GM06990 (cell line): ENCODE measurements around the gene PROSER3.

ENCODE experiments used
- DNase-seq: peaks from one replicate; pipeline ENCODE4 v3.0.0-alpha.2; 2011; ENCODE audit not compliant: insufficient read length; ENCODE audit errors: extremely low read depth
- H3K27me3 ChIP-seq: replicated peaks from 2 replicates; pipeline ENCODE4 v1.6.0; 2011; ENCODE audit warnings: low read length; ENCODE audit not compliant: control insufficient read depth, insufficient read depth
- H3K36me3 ChIP-seq: 2 replicates; pipeline ENCODE4 v1.5.1; 2011; ENCODE audit warnings: low read length; ENCODE audit not compliant: control insufficient read depth, insufficient read depth
- H3K4me3 ChIP-seq: replicated peaks from 2 replicates; pipeline ENCODE4 v1.5.1; 2011; ENCODE audit warnings: low read depth, mild to moderate bottlenecking, control low read depth, low read length
- TF ChIP-seq, protein P1 (sequence below): IDR thresholded peaks from 2 replicates; pipeline ENCODE4 v1.5.1; 2011; ENCODE audit warnings: low read length, control low read depth, mild to moderate bottlenecking, inconsistent platforms; ENCODE audit not compliant: insufficient read depth, poor library complexity, severe bottlenecking

Gene PROSER3

DNA sequence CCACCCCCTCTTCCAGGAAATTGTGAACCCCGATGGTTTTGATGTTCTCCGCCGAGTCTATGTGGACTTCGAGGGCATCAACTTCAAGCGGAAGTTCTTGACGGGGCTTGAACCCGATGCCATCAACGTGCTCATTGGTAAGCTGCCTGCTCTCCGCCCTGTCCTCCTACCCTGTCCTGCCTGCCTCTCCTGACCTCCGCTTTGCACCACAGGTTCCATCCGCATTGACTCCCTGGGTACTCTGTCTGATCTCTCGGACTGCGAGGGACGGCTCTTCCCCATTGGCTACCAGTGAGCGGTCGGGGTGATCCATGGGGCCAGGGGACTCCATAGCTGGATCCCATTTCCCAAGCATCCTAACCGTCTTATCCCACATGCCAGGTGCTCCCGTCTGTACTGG lies 27.6 kb upstream of the PROSER3 start:
- no peak for DNase-seq
- TF ChIP-seq, protein P1, sequence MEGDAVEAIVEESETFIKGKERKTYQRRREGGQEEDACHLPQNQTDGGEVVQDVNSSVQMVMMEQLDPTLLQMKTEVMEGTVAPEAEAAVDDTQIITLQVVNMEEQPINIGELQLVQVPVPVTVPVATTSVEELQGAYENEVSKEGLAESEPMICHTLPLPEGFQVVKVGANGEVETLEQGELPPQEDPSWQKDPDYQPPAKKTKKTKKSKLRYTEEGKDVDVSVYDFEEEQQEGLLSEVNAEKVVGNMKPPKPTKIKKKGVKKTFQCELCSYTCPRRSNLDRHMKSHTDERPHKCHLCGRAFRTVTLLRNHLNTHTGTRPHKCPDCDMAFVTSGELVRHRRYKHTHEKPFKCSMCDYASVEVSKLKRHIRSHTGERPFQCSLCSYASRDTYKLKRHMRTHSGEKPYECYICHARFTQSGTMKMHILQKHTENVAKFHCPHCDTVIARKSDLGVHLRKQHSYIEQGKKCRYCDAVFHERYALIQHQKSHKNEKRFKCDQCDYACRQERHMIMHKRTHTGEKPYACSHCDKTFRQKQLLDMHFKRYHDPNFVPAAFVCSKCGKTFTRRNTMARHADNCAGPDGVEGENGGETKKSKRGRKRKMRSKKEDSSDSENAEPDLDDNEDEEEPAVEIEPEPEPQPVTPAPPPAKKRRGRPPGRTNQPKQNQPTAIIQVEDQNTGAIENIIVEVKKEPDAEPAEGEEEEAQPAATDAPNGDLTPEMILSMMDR: no peak
- H3K4me3 ChIP-seq: no peak overlapping the region
- peaks cover 73% of the 10 kb centered on the region for H3K36me3 ChIP-seq
- H3K27me3 ChIP-seq: no peaks in the 10 kb centered on the region

DNA sequence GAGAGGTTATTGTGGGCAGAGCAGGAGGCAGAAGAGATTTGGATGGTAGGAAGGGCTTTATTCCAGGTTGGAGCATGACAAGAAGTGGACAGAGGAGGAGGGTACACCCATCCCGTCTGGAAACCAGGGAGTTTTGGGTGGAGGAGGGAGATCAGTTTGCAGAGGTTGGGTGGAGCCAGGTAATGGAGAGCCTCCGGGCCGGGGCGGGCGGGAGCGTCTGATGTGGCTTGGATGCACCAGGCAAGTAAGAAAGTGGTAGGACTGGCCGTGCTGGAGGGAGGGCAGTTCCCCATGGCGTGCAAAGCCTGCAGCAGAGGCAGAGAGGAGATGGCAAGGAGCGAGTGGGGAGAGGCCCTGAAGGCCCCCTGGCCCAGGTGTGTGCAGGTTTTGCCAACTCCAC lies 26.6 kb upstream of the PROSER3 start:
- DNase-seq: no peak
- Histone ChIP-seq H3K4me3 (no peak overlapping the region), H3K36me3 (peaks cover 69% of the 10 kb centered on the region), H3K27me3 (no peaks in the 10 kb centered on the region)
- TF ChIP-seq, protein P1: no peak

DNA sequence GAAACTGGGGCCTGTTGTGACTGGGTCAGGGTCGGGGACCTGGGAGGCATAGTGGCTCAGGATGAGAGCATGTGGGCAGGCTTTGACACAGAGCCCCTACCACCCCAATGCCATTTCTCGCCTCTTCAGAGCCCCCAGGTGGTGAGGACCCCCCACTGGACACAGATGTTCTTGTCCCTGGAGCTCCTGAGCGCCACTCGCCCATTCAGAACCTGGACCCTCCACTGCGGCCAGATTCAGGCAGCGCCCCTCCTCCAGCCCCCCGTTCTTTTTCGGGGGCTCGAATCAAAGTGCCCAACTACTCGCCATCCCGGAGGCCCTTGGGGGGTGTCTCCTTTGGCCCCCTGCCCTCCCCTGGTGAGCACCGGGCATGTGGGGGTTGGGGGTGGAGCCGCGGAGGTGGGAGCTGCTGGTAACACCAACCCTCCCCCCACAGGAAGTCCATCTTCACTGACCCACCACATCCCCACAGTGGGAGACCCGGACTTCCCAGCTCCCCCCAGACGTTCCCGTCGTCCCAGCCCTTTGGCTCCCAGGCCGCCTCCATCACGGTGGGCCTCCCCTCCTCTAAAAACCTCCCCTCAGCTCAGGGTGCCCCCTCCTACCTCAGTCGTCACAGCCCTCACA lies 26.1 kb upstream of the PROSER3 start:
- Histone ChIP-seq H3K4me3 (no peak overlapping the region), H3K36me3 (peaks cover 70% of the 10 kb centered on the region), H3K27me3 (no peaks in the 10 kb centered on the region)
- DNase-seq: no peak
- TF ChIP-seq, protein P1: no peak

DNA sequence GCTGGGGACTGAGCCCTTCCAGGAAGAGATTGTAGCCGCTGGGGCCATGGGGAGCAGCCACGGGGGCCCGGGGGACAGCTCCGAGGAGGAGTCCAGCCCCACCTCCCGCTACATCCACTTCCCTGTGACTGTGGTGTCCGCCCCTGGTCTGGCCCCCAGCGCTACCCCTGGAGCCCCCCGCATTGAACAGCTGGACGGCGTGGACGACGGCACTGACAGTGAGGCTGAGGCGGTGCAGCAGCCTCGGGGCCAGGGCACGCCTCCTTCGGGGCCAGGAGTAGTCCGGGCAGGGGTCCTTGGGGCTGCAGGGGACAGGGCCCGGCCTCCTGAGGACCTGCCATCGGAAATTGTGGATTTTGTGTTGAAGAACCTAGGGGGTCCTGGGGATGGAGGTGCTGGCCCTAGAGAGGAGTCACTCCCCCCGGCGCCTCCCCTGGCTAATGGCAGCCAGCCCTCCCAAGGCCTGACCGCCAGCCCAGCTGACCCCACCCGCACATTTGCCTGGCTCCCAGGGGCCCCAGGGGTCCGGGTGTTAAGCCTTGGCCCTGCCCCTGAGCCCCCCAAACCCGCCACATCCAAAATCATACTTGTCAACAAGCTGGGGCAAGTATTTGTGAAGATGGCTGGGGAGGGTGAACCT lies 25.3 kb upstream of the PROSER3 start:
- Histone ChIP-seq H3K4me3 (no peak overlapping the region), H3K27me3 (no peaks in the 10 kb centered on the region), H3K36me3 (peaks cover 66% of the 10 kb centered on the region)
- TF ChIP-seq, protein P1: no peak
- no peak for DNase-seq

DNA sequence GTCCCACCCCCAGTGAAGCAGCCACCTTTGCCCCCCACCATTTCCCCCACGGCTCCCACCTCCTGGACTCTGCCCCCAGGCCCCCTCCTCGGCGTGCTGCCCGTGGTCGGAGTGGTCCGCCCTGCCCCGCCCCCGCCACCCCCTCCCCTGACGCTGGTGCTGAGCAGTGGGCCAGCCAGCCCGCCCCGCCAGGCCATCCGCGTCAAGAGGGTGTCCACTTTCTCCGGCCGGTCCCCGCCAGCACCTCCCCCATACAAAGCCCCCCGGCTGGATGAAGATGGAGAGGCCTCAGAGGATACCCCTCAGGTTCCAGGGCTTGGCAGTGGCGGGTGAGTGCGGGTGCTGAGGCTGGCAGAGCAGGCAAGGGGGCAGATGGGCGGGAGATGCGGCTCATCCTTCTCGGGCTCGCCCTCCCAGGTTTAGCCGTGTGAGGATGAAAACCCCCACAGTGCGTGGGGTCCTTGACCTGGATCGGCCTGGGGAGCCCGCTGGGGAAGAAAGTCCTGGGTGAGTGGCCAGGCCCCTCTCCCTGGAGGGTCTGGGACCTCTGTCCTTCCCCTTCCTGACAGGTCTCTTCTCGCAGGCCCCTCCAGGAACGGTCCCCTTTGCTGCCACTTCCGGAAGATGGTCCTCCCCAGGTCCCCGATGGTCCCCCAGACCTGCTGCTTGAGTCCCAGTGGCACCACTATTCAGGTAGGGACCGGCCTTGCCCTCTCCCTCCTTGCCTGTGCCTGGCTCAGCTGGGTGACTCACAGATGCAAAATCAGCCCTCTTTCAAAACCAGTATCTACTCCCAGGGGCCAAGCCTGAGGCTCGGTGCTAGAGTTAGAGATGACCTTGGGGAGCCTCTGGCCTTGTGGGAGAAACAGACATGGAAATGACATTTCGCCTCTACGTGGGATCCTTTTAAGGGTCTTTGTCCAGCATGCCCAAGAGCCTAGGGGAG lies 24.5 kb upstream of the PROSER3 start:
- DNase-seq: no peak
- Histone ChIP-seq H3K4me3 (no peak overlapping the region), H3K36me3 (peaks cover 67% of the 10 kb centered on the region), H3K27me3 (no peaks in the 10 kb centered on the region)
- TF ChIP-seq, protein P1: no peak
